Stimulated activated CD8-positive, alpha-beta memory T cell treated with anti-CD3 and anti-CD28 coated beads, Interleukin-12 subunit alpha, Interleukin-12 subunit beta, amount 100 ng/mL, for 24 hours (primary cell): ENCODE results near the gene NINJ2.

ENCODE experiments used
- DNase-seq: peaks from one replicate; pipeline ENCODE4 v3.0.0-alpha.2; 2020; ENCODE audit errors: extremely low read depth

NINJ2 gene

GRCh38 chr12:531951-532585 lies 131.2 kb downstream of the NINJ2 start:
- DNase-seq: no peak

- no peak for DNase-seq
Observed at GRCh38 chr12:530821-531220, 132.4 kb downstream of the NINJ2 start.

- no peak for DNase-seq
Observed at GRCh38 chr12:530308-530707, 132.9 kb downstream of the NINJ2 start.

GRCh38 chr12:527729-528128 lies 135.5 kb downstream of the NINJ2 start:
- no peak for DNase-seq

GRCh38 chr12:527241-527640 lies 136.0 kb downstream of the NINJ2 start:
- DNase-seq: no peak

- no peak for DNase-seq
Observed at GRCh38 chr12:526089-526488, 137.2 kb downstream of the NINJ2 start.

- no peak for DNase-seq
Observed at GRCh38 chr12:524167-524951, 138.9 kb downstream of the NINJ2 start.

- no peak for DNase-seq
Observed at GRCh38 chr12:522692-523378, 140.4 kb downstream of the NINJ2 start.

GRCh38 chr12:520119-520518 lies 143.1 kb downstream of the NINJ2 start:
- DNase-seq: no peak

GRCh38 chr12:517538-517937 lies 145.7 kb downstream of the NINJ2 start:
- no peak for DNase-seq
